AG04449 (cell line): ENCODE measurements around the gene CFAP92.

Experiments
- CTCF ChIA-PET: fragments of 350-600 bp; formaldehyde crosslinking; extraction: SDS; loops from one replicate; lab custom pipeline; 2021; ENCODE audit warnings: antibody characterized with exemption; lab: Yijun Ruan, JAX
- POLR2A ChIA-PET: fragments of 400-600, 350-600 bp; formaldehyde crosslinking; extraction: SDS; loops from one replicate; lab custom pipeline; 2020; ENCODE audit warnings: antibody characterized with exemption, inconsistent platforms; lab: Yijun Ruan, JAX
- DNase-seq: peaks from one replicate; pipeline ENCODE4 v3.0.0-alpha.2; 2010; ENCODE audit warnings: low read depth, low spot score
- H3K4me3 ChIP-seq: 2 replicates; pipeline ENCODE4 v1.5.1; 2011; ENCODE audit warnings: low read depth, mild to moderate bottlenecking, control low read depth, low read length
- TF ChIP-seq, protein P1 (sequence below): IDR thresholded peaks from one replicate; pipeline ENCODE4 v1.5.1; 2011; ENCODE audit warnings: mild to moderate bottlenecking, moderate library complexity, low read length, control low read depth, inconsistent platforms; ENCODE audit not compliant: insufficient read depth; ENCODE audit errors: missing control alignments

CFAP92 gene

DNA sequence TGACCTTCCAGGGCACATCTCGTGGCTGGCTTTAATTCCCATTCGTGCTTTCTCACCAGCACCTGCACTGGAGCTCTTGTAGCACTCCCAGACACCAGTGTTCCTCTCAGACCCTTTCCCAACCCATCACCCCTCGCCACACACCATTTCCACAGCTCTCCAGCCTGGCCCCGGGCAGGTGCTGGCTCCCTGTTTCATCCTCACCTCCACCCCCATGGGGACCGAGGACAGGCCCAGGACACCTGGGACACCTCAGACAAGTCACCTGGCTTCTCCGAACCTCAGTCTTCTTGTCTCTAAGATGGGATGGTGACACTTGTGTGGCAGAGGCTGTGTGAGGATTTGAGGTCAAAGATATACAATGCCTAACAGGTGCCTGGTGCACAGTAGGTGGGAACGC, 39.3 kb upstream of the CFAP92 start:
- TF ChIP-seq, protein P1, sequence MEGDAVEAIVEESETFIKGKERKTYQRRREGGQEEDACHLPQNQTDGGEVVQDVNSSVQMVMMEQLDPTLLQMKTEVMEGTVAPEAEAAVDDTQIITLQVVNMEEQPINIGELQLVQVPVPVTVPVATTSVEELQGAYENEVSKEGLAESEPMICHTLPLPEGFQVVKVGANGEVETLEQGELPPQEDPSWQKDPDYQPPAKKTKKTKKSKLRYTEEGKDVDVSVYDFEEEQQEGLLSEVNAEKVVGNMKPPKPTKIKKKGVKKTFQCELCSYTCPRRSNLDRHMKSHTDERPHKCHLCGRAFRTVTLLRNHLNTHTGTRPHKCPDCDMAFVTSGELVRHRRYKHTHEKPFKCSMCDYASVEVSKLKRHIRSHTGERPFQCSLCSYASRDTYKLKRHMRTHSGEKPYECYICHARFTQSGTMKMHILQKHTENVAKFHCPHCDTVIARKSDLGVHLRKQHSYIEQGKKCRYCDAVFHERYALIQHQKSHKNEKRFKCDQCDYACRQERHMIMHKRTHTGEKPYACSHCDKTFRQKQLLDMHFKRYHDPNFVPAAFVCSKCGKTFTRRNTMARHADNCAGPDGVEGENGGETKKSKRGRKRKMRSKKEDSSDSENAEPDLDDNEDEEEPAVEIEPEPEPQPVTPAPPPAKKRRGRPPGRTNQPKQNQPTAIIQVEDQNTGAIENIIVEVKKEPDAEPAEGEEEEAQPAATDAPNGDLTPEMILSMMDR, result no peak
- H3K4me3 ChIP-seq, result no peak overlapping the region
- ChIA-PET CTCF (interaction anchor here (0.9 to 3.0 kb wide), 3 partner anchors 18 to 63 kb away, joined by 3 to 10 read pairs (median 7); no protein-coding TSS in a partner anchor), POLR2A (no interaction called here)
- DNase-seq, result no peak

DNA sequence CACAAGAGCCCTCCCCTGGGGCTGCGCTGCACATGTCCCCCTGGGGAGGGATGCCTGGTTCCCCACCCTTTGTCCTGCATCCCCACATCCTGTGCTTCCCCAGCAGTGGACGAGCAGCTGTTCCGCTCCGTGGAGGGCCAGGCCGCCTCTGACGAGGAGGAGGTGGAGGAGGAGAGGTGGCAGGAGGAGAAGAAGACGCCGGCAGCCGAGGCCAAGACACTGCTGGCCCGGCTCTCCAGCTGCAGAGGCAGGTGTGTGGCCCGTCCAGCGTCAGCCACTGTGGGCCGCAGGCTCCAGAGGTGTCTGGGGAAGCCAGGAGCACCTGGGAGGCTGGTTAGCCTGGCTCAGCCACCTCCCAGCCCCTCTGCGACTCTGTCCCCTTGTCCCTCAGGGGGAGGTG, 38.8 kb upstream of the CFAP92 start:
- no peak for DNase-seq
- POLR2A ChIA-PET, result no interaction called here
- CTCF ChIA-PET, result interaction anchor here (0.9 to 3.0 kb wide), 3 partner anchors 19 to 63 kb away, joined by 3 to 10 read pairs (median 7); no protein-coding TSS in a partner anchor
- TF ChIP-seq, protein P1, result no peak
- H3K4me3 ChIP-seq, result no peak overlapping the region

DNA sequence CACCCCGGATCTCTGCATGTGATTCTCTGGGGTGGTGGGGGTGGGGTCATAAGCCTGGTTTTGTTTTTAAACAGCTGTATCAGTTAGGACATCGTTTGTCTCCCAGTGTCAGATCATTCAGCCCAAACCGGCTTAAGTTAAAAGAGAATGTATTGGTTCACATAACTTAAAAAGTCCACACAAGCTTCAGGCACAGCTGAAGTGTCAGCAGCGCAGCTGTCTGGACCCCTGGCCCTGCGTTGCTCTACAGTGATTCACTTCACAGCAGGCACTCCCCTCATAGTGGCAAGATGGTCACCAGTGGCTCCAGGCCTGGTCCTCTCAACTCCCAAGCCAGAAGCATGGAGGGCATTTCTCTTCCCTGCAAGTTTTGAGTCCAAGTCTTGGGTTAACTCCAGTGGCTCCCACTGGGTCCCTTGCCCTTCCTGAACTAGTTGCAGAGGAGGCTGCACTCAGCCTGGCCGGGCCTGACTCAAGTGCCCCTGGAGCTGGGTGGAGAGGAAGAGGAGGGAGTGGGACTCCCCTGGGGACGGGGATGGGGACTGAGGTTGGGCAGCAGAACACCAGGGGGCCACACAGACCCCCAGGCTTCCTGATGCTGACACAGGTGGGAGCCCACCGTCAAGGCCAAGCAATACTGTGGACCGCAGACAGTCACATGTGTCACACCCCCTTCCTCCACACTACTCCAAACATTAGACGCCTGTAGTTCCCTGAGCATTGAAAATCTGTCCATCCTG, 37.8 kb upstream of the CFAP92 start:
- TF ChIP-seq, protein P1, result no peak
- POLR2A ChIA-PET, result no interaction called here
- DNase-seq, result no peak
- CTCF ChIA-PET, result interaction anchor here (1.2 to 1.3 kb wide), 2 partner anchors 21 to 214 kb away, joined by 3 to 4 read pairs; no protein-coding TSS in a partner anchor
- H3K4me3 ChIP-seq, result no peak overlapping the region

DNA sequence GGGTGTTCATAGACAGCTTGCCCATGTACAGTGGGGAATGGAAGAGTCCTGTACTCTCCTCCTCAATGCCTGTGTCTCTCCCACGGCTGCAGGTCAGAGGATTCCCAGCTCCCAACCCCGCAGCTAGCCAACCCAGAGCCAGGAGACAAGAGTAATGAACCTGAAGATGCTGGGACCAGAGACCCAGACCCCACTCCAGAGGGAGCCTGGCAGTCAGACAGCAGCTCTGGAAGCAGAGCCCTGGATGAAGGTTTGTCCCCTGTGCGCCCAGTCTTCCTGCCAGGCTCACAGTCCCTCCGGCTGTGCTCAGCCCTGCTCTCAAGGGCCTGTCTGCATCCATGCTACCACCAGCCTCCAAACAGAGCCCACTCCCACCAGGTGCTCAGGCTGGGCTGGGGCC, 36.7 kb upstream of the CFAP92 start:
- H3K4me3 ChIP-seq, result no peak overlapping the region
- ChIA-PET POLR2A (interaction anchor here (0.5 kb wide), 1 partner anchor 106 kb away, joined by 3 read pairs; no protein-coding TSS in a partner anchor), CTCF (interaction anchor here (0.6 to 1.5 kb wide), 5 partner anchors 11 to 215 kb away, joined by 3 to 11 read pairs (median 4); no protein-coding TSS in a partner anchor)
- TF ChIP-seq, protein P1, result no peak
- no peak for DNase-seq

DNA sequence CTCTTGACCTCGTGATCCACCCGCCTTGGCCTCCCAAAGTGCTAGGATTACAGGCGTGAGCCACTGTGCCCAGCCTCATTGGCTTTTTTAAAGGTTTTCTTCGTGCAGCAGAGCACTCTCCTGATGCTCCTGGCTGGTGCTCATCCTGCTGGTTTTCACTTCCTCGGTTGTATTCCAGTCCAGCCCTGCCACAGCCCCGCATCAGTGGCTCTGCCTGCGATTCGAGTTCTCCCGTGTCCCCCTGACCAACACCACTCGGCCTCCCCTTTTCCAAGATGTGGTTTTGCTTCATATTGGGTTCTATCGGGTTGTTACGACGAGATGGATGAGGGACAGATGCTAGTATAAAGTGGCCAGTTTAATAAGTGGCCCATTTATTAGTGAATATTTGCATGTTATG, 35.0 kb upstream of the CFAP92 start:
- H3K4me3 ChIP-seq, result no peak overlapping the region
- POLR2A ChIA-PET, result no interaction called here
- TF ChIP-seq, protein P1, result no peak
- no peak for DNase-seq
- CTCF ChIA-PET, result interaction anchor here (1.0 to 1.7 kb wide), 6 partner anchors 13 to 216 kb away, joined by 3 to 11 read pairs (median 3); partner anchors contain the start of gene GP9

DNA sequence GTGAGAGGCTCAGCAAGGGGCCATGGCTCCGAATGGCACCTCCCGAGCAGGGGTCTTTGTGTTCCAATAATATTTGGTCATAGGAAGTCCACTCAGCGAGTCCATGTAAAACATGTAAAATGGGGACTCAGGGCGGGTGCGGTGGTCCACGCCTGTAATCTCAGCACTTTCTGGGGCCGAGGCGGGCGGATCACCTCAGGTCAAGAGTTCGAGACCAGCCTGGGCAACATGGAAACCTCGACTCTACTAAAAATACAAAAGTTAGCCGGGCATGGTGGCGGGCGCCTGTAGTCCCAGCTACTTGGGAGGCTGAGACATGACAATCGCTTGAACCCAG, 33.6 kb upstream of the CFAP92 start:
- H3K4me3 ChIP-seq, result peak overlapping the region; percentile 30
- ChIA-PET POLR2A (no interaction called here), CTCF (interaction anchor here (0.7 to 2.0 kb wide), 5 partner anchors 10 to 218 kb away, joined by 3 to 8 read pairs (median 3); no protein-coding TSS in a partner anchor)
- TF ChIP-seq, protein P1, result no peak
- no peak for DNase-seq
